ENCODE measurements around the gene TMCO5A.

Gene TMCO5A

GRCh38 chr15:37979671-37980409 lies 45.4 kb downstream of the TMCO5A start:
- no peaks in the 10 kb centered on the region for H3K36me3 ChIP-seq (ENCODE audit: control insufficient read depth, insufficient read depth, low read length)
- H3K9me3 ChIP-seq (ENCODE audit: control insufficient read depth, low read length) = no peaks in the 10 kb centered on the region
- no peak overlapping the region for H3K4me2 ChIP-seq (ENCODE audit: low read length)
- no peak overlapping the region for H3K4me3 ChIP-seq (ENCODE audit: low read depth, low read length)
- H2AFZ ChIP-seq = no peak overlapping the region
- H3K4me1 ChIP-seq = no peaks in the 10 kb centered on the region
- H3K27me3 ChIP-seq (ENCODE audit: control insufficient read depth, insufficient read depth, low read length) = no peaks in the 10 kb centered on the region
- no peak overlapping the region for H3K9ac ChIP-seq
- H3K27ac ChIP-seq = no peak overlapping the region
- no peaks in the 10 kb centered on the region for H3K79me2 ChIP-seq
- no peak for TF ChIP-seq CTCF (IDR thresholded peaks at IDR 0.05)

GRCh38 chr15:37981201-37981600 lies 46.8 kb downstream of the TMCO5A start:
- H3K9ac ChIP-seq = no peak overlapping the region
- H3K27me3 ChIP-seq (ENCODE audit: control insufficient read depth, insufficient read depth, low read length) = no peaks in the 10 kb centered on the region
- H2AFZ ChIP-seq = no peak overlapping the region
- H3K9me3 ChIP-seq (ENCODE audit: control insufficient read depth, low read length) = no peaks in the 10 kb centered on the region
- no peak overlapping the region for H3K4me3 ChIP-seq (ENCODE audit: low read depth, low read length)
- no peaks in the 10 kb centered on the region for H3K79me2 ChIP-seq
- no peak overlapping the region for H3K27ac ChIP-seq
- no peak overlapping the region for H3K4me2 ChIP-seq (ENCODE audit: low read length)
- H3K4me1 ChIP-seq = no peaks in the 10 kb centered on the region
- no peaks in the 10 kb centered on the region for H3K36me3 ChIP-seq (ENCODE audit: control insufficient read depth, insufficient read depth, low read length)
- TF ChIP-seq CTCF (IDR thresholded peaks at IDR 0.05) = no peak

DNA sequence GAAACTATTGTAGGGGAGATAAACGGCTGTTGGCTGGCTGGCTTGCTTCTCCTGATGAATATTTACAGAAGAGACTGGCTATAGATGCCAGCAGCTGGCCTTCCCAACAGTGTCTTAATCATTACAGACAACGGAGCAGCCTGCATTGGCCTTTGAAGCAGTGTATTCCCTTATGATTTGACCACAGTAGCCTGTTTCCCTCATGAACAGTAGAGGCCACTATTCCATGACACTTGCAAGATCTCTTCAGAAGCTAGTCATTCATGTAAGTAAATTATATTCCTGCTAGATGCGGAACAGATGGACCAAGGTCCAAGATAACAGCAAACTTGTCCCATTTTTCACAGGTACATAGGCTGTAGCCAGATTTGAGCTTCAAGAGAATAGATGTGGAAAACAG lies 47.3 kb downstream of the TMCO5A start:
- no peak for TF ChIP-seq CTCF (IDR thresholded peaks at IDR 0.05)
- Histone ChIP-seq H3K79me2 (no peaks in the 10 kb centered on the region), H3K9ac (no peak overlapping the region), H3K4me3 (ENCODE audit: low read depth, low read length) (no peak overlapping the region), H2AFZ (no peak overlapping the region), H3K4me2 (ENCODE audit: low read length) (no peak overlapping the region), H3K27me3 (ENCODE audit: control insufficient read depth, insufficient read depth, low read length) (no peaks in the 10 kb centered on the region), H3K36me3 (ENCODE audit: control insufficient read depth, insufficient read depth, low read length) (no peaks in the 10 kb centered on the region), H3K4me1 (no peaks in the 10 kb centered on the region), H3K27ac (no peak overlapping the region), H3K9me3 (ENCODE audit: control insufficient read depth, low read length) (no peaks in the 10 kb centered on the region)

- no peak overlapping the region for H3K27ac ChIP-seq
- TF ChIP-seq CTCF (IDR thresholded peaks at IDR 0.05) = no peak
Observed at GRCh38 chr15:37984368-37984767, 49.9 kb downstream of the TMCO5A start.

More at GRCh38 chr15:37984368-37984767, 49.9 kb downstream of the TMCO5A start:
- H3K79me2 ChIP-seq = no peaks in the 10 kb centered on the region
- H3K9me3 ChIP-seq (ENCODE audit: control insufficient read depth, low read length) = no peaks in the 10 kb centered on the region
- no peaks in the 10 kb centered on the region for H3K27me3 ChIP-seq (ENCODE audit: control insufficient read depth, insufficient read depth, low read length)
- H2AFZ ChIP-seq = no peak overlapping the region
- H3K4me2 ChIP-seq (ENCODE audit: low read length) = no peak overlapping the region
- H3K36me3 ChIP-seq (ENCODE audit: control insufficient read depth, insufficient read depth, low read length) = no peaks in the 10 kb centered on the region
- H3K4me1 ChIP-seq = no peaks in the 10 kb centered on the region
- no peak overlapping the region for H3K4me3 ChIP-seq (ENCODE audit: low read depth, low read length)
- no peak overlapping the region for H3K9ac ChIP-seq
